Activated CD4-positive, alpha-beta T cell treated with anti-CD3 and anti-CD28 coated beads for 24 hours (primary cell): ENCODE measurements around the gene TTLL11.

ENCODE experiments used
- DNase-seq, 2 donors: peaks; one replicate each; pipeline ENCODE4 v3.0.0-alpha.2; 2020; ENCODE audit warnings: low read depth in 2 of 2

Gene TTLL11, protein sequence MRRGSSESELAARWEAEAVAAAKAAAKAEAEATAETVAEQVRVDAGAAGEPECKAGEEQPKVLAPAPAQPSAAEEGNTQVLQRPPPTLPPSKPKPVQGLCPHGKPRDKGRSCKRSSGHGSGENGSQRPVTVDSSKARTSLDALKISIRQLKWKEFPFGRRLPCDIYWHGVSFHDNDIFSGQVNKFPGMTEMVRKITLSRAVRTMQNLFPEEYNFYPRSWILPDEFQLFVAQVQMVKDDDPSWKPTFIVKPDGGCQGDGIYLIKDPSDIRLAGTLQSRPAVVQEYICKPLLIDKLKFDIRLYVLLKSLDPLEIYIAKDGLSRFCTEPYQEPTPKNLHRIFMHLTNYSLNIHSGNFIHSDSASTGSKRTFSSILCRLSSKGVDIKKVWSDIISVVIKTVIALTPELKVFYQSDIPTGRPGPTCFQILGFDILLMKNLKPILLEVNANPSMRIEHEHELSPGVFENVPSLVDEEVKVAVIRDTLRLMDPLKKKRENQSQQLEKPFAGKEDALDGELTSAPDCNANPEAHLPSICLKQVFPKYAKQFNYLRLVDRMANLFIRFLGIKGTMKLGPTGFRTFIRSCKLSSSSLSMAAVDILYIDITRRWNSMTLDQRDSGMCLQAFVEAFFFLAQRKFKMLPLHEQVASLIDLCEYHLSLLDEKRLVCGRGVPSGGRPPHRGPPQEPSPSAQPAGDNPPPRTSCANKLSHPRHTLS

GRCh38 chr9:122092611-122093506, at the start of gene TTLL11:
TTLL11 (minus strand) TSS chr9:122093308; CDS start chr9:122093148, 160 bp downstream.
- peak; percentile 94 to 95 for DNase-seq

DNA sequence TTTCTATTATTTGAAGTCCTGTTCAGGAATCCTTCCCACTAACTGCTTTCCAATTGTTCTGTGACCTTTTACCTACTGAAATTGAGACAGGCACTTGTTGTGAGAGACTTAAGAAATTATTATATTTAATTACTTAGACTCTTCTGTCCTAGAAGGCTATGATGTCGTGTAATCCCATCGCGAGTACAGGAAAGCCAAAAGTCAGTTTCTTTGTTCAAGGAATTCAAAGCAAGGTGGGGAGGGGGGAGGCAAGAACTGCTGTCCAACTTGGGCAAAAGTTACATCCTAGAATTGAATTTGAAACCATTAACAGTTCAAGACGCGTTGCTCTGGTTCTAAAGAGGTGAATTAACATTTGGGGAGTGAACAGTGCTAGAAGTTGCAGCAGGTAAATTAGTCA, 48.6 kb upstream of the TTLL11 start:
- no peak for DNase-seq

GRCh38 chr9:122140368-122141193, 47.5 kb upstream of the TTLL11 start:
- DNase-seq = no peak

DNA sequence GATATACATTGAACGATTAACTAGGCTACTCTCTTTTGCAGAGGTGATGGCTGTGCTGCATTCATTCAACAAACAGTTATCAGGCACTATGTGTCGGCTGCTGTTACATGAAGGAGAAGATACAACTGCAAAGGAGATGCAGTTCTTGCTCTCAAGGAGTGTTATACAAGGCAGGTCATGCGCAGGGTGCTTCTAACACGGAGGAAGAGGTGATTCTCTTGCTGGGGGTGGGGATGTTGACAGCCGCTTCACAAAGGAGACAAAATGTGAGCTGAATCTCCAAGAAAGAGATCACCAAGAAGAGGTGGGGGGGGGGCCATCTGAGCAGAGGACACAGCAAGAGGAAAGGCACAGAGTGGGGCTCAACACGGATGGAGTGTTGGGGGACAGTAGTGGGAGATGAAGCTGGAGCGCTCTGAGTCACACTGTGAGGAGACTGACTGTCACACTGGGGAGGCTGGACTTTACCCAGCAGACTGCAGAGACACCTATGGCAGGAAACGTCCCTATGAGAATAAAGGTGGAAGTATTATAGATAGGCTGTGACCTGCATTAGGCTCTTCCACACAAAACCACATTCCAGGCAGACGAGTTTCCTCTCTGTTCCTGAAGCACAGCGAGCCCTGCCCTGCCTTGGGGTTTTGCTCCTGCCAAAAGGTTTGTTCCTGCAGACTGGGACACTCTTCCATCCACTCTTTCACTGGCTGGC, 45.6 kb upstream of the TTLL11 start:
- no peak for DNase-seq

DNA sequence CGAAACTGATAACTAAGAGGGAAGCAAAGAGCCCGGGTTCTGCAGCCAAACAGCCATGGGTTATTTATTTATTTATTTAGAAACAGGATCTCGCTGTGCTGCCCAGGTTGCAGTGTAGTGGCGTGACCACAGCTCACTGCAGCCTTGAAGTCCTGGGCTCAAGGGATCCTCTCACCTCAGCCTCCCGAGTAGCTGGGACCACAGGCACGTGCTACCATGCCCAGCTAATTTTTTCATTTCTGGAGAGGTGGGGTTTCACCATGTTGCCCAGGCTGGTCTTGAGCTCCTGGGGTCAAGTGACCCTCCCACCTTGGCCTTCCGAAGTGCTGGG, 42.4 kb upstream of the TTLL11 start:
- DNase-seq = no peak

DNA sequence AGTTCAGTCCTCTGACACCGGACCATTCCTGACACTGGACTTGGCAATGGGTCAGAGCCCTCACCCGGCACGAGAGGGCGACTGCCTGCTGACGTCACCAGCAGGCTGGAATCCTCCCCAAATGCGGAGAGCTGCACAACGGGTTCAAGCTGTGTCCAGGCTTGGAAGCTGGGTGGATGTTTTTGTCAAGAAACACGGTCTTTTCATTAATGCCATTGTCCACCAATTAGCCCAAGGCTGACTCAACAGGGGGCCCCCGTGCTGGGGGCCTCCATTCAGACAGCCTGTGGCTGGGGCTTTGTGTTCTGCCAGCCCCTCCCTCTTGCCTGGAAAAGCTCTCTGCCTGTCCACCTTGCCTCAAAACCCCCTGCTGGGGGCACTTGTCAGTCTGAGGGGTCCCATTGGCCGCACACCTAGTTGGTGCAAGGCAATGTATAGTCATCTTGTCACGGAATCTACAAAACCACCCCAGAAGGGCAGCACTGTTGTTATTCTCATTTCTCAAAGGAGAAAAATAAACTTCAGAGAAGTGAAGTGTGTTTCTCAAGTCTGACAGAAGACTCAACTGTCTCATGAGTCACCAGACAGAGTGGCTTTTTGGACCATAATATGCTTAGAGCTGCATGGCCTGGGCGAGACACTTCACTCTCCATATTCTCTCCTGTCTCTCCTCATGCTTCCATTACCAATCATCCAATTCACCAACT, 41.9 kb upstream of the TTLL11 start:
- no peak for DNase-seq

DNA sequence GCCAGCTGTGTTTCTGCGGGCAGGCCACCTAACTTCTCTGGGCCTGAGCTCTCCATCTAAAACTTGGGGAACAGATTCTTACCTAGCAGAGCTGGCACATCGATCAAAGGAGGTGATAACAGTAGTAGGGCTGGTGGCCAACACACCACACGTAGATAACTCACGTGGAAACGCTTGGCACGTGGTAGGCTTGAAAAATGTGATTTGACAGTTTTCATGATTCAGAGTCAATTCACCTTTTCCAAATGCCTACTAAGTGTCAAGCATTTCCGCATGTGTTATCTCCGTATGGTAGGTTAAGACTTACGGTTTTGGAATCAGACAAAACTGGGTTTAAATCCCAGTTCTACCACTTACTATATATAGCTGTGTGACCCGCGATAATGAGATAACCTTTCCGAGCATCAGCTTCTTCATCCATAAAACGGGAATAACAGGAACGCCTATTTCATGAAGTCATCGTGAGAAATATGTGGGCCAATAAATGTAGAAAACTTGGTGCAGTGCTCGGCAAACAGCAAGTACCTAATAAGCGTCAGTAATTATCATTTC, 41.0 kb upstream of the TTLL11 start:
- no peak for DNase-seq

DNA sequence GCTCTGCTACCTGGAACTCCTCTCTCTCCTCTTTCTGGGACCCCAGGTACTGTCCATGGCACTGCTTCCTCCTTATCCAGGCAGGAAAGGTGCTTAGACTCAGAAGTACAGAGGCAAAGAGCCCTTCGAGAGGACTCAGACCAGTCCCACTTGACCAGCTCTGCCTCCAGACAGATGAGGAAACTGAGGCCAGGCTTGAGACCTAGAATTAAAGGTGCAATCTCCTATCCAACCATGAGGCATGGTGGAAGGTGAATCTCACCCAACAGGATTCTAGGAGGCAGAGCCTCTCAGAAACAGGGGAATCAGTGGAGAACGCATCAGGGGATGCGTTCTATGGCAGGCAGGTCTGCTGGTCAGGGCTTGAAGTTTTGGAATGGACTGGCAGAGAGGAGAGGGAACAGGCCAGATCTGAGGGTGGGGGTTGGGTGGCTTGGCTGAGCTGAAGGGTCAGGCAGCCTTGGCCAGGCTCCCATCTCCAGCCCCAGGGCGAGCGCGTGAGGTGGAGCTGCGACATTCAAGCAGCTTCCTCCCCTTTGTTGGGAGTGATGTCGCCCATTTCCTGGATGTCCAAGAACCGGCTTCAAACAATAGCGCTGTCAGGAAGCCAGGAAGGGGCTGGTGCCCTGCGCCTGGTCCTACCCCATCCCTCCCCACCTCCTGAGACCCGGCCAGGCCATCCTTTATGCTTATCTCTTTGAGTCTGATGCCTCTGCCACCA, 40.3 kb upstream of the TTLL11 start:
- no peak for DNase-seq

DNA sequence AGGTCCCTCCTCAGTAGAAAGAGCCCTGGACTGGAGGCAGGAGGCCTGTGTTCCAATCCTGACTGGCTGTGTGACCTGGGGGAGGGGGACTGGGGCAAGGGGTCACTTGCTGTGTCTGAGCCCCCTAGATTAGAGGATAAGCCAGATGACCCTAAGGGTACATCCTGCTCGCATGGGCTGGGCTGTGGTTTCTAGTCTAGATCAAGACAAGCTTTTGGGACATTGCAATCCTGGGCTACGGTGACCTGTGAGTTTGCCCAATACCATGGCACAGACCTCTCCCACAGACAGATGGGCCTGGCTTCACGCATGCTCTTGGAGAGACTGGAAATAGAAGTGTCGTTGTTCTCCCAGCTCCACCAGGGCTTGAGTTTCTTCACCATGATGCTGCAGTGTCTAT, 39.4 kb upstream of the TTLL11 start:
- DNase-seq = no peak

DNA sequence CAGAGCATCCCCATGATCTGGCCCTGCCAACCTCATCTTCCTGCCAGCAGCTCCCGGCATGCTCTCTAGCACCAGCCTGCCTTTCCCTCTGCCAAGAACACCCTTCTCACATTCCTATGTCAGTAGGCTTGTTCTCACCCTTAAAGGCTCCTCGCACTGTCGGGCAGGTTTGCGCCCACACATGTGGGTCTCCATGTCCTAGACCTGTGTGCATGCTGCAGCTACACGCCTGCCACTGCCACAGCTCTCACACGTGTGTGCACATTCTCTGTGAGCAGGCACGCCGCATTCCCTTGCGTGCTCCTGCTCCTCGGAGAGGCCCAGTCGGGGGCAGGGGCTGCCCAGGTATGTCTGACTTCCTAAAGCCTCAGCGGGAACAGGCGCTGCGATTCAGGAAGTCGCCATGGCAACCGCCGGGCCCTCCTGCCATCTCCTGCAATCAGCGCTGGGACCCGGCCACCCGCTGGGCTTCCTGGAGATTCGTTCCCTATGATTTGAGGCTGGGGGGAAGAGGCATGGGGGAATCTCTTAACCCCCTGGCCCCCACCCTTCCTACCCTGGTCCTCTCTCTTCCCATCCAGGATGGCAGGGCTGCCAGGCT, 38.4 kb upstream of the TTLL11 start:
- no peak for DNase-seq

DNA sequence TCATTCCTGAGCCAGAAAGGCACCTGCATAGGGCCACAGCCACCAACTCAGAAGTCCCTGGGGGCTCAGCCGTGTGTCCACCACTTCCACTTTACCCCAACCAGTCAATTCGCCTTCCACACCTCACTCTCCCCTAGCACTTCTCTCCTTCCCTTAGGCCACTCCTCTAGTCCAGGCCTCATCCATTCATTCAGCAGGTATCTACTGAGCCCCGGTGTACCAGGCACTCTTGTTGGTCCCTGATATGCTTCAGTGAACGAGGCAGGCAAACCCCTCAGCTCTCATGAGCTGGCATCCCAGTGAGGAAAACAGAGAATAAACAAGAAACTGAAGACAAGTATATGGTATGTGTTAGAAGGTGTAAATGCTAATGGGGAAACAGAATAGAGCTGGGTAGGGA, 37.7 kb upstream of the TTLL11 start:
- DNase-seq = no peak

DNA sequence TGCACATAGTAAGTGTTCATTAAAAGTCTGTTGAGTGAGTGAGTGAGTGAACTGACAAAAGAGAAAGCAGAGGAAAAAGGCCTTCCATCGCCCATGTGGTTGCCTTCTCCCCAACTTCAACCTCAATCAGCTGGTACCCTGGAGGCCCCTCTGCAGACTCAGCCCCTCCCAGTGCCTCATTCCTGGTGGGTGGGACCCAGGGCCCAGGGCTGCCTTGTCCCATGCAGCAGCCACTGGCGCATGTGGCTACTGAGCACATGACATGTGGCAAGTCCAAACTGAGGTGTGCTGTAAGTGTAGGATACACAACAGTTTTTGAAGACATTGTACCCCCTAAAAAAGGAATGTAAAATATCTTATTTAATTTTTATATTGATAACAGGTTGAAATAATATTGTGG, 36.9 kb upstream of the TTLL11 start:
- DNase-seq = no peak

GRCh38 chr9:122128969-122129343, 35.8 kb upstream of the TTLL11 start:
- no peak for DNase-seq

- no peak for DNase-seq
Observed at GRCh38 chr9:122128007-122128968, 35.2 kb upstream of the TTLL11 start.

DNA sequence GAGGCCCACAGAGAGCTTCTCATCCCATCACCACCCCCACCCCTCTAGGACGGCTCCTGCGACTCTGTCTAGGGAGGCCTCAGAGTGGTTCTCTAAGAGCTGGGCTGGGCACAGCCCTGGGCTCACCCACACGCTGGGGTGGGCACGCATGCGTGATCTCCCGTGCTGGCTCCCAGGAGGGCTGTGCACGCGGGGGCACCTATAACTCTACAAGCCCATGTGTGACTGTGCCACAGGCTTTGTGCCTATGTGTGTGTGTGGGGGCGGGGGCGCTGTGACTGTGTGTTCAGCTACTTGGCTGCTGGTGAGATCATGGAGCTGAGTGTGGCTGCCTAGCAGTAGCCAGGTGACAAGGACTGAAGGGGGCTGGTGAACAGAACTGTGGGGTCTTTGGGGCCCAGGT, 34.3 kb upstream of the TTLL11 start:
- DNase-seq = no peak

DNA sequence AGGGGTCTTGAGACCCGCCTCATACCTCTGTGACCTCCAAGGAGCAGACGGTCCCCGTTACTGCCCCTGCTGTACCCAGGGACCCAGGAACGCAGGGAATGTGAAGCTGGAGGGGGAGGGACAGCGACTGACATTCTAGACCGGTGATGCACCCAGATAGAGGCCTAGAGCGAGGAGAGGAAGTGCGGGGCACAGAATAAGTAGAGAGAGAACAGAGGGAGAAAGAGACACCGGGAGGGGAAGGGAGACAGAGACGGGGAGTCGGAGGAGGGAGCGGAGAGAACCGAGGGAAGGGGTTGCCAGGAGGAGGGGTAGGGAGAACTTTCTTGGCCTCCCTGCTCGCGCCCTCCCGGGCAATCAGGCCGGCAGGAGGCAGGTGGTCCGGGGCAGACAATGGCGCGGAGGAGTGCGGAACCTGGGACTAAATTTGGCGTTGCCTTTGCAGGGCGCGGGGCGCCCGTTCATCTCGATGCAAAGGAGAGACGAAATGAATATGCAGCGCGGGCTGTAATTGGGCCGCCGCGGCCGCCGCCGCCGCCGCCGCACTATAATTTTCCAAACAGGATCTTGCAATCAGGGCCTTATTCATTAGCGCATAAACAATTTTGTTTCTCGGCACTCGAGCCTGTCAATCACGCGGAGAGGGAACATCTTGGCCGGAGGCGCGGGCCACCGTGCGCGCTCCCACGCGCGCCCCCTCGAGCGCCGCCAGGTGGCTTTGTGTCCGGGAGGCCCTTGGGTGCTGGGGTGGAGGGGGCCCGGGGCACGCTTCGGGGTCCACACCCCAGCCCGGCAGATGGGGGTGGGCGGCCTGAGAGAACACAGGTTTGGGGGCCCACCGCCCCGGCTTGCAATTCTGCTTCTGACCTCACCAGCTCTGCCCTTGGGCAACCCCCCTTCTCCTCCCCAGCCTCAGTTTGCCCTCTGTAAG, 33.5 kb upstream of the TTLL11 start:
- no peak for DNase-seq
